Chondrocyte (in vitro differentiated cells): ENCODE data around the gene NRG2. TPM values are rescaled to one million over a fixed set of nuclear protein-coding genes. Genes with fewer than 3 reads are reported as not detected.
A peak's percentile ranks its signal among the peaks of the same experiment; 100 is the strongest.

ENCODE experiments used
- DNase-seq: peaks from one replicate; pipeline ENCODE4 v3.0.0; 2021; ENCODE audit warnings: mixed read lengths, low spot score
- H3K27ac Mint-ChIP-seq: one replicate; pipeline ENCODE4 v1.8.0; 2021; ENCODE audit warnings: mild to moderate bottlenecking, moderate library complexity, mixed read lengths; ENCODE audit not compliant: unreplicated experiment
- H3K27me3 Mint-ChIP-seq: 2 replicates; pipeline ENCODE4 v1.8.0; 2021; ENCODE audit warnings: low read depth, mixed read lengths
- H3K36me3 Mint-ChIP-seq: 2 replicates; pipeline ENCODE4 v1.8.0; 2021; ENCODE audit warnings: low read depth, mixed read lengths
- H3K4me1 Mint-ChIP-seq: 2 replicates; pipeline ENCODE4 v1.8.0; 2021; ENCODE audit warnings: low read depth, mild to moderate bottlenecking, mixed read lengths
- H3K4me3 Mint-ChIP-seq: one replicate; pipeline ENCODE4 v1.8.0; 2021; ENCODE audit warnings: mild to moderate bottlenecking, moderate library complexity, mixed read lengths; ENCODE audit not compliant: unreplicated experiment
- H3K9me3 Mint-ChIP-seq: 2 replicates; pipeline ENCODE4 v1.8.0; 2021; ENCODE audit warnings: low read depth, mixed read lengths
- total RNA-seq: library from RNA; stranded (reverse); gene quantifications from 3 replicates; pipeline ENCODE4 v1.2.1, GENCODE V29; 2021
- TF ChIP-seq, protein P1 (sequence below): fragments of 200-600 bp; sonication (generic); IDR thresholded peaks from 2 replicates; pipeline ENCODE4 v1.5.0; 2021; ENCODE audit warnings: antibody characterized with exemption, mild to moderate bottlenecking, moderate library complexity

The NRG2 gene
- total RNA-seq, 1 donor from 2014 or later, result 0.27 TPM

DNA sequence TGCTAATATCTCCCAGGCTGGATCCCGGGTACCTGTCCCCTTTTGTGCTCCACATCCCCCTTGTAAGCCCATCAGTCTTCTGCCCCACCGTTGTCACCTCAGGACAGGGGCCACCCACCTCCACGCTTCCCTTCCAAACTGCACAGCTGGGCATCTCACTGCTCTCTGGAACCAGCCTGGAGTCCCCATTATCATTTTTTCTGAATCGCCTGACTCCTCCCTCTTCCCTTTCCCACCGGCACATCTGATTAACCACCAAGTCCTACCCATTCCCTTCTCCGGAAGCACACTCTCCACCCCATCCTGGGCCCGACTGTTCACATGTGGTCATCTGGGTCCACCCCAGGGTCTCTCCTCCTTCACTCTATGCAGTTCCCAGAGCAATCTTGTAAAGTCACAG lies 193.6 kb downstream of the NRG2 start:
- Mint-ChIP-seq H3K36me3 (no peaks in the 10 kb centered on the region), H3K27ac (no peak overlapping the region), H3K4me3 (peak overlapping the region; percentile 29), H3K9me3 (no peaks in the 10 kb centered on the region), H3K4me1 (peaks cover 6% of the 10 kb centered on the region), H3K27me3 (peaks cover 12% of the 10 kb centered on the region)
- peak; percentile 44 for DNase-seq
- TF ChIP-seq, protein P1, sequence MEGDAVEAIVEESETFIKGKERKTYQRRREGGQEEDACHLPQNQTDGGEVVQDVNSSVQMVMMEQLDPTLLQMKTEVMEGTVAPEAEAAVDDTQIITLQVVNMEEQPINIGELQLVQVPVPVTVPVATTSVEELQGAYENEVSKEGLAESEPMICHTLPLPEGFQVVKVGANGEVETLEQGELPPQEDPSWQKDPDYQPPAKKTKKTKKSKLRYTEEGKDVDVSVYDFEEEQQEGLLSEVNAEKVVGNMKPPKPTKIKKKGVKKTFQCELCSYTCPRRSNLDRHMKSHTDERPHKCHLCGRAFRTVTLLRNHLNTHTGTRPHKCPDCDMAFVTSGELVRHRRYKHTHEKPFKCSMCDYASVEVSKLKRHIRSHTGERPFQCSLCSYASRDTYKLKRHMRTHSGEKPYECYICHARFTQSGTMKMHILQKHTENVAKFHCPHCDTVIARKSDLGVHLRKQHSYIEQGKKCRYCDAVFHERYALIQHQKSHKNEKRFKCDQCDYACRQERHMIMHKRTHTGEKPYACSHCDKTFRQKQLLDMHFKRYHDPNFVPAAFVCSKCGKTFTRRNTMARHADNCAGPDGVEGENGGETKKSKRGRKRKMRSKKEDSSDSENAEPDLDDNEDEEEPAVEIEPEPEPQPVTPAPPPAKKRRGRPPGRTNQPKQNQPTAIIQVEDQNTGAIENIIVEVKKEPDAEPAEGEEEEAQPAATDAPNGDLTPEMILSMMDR, result no peak

DNA sequence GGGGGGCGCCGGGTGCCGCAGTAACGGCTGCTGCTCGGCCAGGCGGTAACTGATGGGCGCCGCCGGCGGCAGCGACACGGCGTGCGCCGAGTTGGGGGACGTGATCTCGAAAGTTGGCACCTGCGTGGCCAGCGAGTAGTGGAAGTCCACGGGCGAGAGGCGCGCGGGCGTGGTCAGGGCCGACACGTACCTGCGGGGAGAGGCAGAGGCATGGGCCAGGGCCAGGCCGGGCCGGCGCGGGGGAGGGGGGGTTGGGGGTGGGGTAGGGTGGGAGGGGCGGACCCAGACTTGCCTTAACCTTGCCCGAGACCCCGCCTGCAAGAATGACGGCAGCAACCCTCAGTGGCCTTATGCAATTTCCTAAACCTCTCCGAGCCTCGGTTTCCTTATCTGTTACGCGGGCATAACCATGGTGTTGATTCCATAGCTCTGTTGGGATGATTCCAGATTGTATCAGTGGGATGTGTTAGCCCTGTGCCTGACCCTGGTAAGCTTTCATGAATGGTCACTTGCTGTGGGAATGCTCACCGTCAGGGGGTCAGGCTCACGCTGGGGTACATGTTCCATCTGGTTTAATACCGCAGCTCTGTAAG lies 194.5 kb downstream of the NRG2 start:
- DNase-seq, result peak; percentile 79
- Mint-ChIP-seq H3K27ac (no peak overlapping the region), H3K27me3 (peaks cover 12% of the 10 kb centered on the region), H3K9me3 (no peaks in the 10 kb centered on the region), H3K4me1 (peaks cover 6% of the 10 kb centered on the region), H3K36me3 (no peaks in the 10 kb centered on the region), H3K4me3 (peak overlapping the region; percentile 66)
- TF ChIP-seq, protein P1, result no peak

DNA sequence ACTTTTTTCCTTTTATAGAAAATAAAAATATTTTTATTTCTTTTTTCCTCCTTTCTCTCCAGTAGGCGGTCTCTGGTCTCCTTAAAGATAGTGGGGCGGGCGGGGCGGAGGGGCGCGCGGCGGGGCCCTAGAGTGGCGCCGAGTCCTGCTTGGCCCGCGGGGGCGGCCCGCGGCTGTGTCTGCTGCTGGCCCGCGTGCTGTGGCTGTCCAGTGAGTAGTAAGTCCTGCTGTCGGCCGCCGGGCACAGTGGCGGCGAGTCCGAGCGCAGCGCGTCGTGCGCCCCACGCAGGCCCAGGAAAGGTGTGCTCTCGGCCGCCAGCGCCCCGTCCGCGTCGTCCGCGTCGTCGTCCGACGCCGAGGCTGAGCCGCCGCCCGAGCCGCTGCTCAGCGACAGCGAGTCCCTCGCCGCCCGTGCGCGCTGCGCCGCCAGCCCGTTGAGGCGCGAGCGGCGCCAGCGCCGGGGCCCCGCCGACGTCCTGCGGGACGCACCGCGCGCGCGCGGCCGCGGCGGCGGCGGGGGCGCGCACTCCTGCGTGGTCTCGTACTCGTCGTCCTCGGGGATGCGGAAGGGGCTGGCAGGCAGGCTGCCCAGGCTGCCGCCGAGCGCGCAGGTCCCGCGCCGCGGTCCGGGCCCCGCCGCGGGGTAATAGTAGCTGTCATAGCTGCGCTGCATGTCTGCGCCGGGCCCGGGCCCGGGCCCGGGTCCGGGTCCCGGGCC lies 195.2 kb downstream of the NRG2 start:
- H3K27ac Mint-ChIP-seq, result no peak overlapping the region
- no peaks in the 10 kb centered on the region for H3K36me3 Mint-ChIP-seq
- DNase-seq, result peak; percentile 58
- H3K27me3 Mint-ChIP-seq, result peaks cover 12% of the 10 kb centered on the region
- TF ChIP-seq, protein P1, result peak; percentile 50
- peaks cover 6% of the 10 kb centered on the region for H3K4me1 Mint-ChIP-seq
- H3K4me3 Mint-ChIP-seq, result peak overlapping the region; percentile 63
- no peaks in the 10 kb centered on the region for H3K9me3 Mint-ChIP-seq

DNA sequence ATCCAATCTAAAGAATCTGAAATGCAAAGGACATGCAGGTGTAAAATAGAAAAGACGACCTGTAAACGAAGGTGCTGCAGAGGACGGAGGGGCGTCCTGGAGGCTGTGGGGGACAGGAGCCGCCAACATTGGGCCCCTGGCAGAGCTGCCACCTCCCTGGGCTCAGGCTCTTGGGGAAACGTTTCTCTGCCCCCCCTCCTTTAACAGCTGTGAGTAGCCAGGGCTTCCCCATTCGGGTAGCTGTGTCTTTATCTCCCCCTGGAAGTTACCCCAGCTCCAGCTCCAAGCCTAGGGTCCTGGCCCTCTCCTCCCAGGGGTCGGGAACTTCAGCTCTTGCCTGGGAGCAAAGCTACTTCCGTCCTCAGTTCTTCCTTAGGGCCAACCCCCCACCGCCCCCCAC lies 196.0 kb downstream of the NRG2 start:
- peaks cover 12% of the 10 kb centered on the region for H3K27me3 Mint-ChIP-seq
- H3K4me3 Mint-ChIP-seq, result no peak overlapping the region
- TF ChIP-seq, protein P1, result no peak
- no peaks in the 10 kb centered on the region for H3K36me3 Mint-ChIP-seq
- no peaks in the 10 kb centered on the region for H3K9me3 Mint-ChIP-seq
- H3K27ac Mint-ChIP-seq, result no peak overlapping the region
- H3K4me1 Mint-ChIP-seq, result peaks cover 6% of the 10 kb centered on the region
- DNase-seq, result peak; percentile 56

DNA sequence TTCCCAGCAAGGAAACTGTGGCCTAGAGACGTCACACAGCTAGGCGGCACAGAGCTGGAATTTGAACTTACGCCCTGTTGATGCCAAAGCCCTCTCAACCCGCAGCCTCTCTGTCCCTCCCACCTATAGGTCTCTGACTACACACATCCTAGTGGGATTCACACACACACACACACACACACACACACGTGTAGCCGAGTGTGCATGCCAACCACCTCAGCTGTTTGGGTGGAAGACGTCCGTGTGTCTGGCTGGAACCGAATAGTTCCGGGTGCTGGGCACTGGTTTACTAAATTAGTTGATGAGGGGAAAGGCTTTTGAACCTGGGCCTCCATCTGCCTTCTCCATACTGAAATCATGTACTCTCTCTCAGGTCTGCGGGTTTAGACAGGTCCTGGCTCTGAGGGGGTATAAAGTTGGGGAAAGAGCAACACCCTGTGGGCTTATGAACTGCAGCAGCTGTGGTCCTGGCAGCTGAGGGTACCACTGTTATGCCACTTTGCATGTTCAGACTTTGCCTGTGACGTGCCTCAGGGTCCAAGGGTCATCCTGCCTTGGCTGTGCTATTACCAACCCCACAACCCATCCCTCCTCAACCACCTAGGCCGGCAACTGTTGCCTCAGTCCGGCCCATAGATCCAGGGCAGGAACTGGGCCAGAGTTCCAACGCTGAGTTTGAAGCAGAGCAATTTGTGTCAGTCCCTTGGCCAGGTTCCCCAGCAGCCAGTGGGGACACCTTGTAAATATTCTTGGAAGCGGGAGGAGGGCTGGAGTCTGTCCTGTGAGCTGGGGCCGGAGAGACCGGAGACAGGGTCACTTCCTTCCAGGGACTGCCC lies 197.0 kb downstream of the NRG2 start:
- Mint-ChIP-seq H3K9me3 (no peaks in the 10 kb centered on the region), H3K27ac (no peak overlapping the region), H3K4me1 (peaks cover 6% of the 10 kb centered on the region), H3K36me3 (no peaks in the 10 kb centered on the region), H3K27me3 (peaks cover 13% of the 10 kb centered on the region), H3K4me3 (no peak overlapping the region)
- TF ChIP-seq, protein P1, result no peak
- DNase-seq, result peak; percentile 59
